ENCODE data around the gene GAD1. TPM values are rescaled to one million over a fixed set of nuclear protein-coding genes. Genes with fewer than 3 reads are reported as not detected.

Gene GAD1
- total and polyA plus RNA-seq, 2 of the 4 experiments (the other 2 are of a cell fraction) = not detected

DNA sequence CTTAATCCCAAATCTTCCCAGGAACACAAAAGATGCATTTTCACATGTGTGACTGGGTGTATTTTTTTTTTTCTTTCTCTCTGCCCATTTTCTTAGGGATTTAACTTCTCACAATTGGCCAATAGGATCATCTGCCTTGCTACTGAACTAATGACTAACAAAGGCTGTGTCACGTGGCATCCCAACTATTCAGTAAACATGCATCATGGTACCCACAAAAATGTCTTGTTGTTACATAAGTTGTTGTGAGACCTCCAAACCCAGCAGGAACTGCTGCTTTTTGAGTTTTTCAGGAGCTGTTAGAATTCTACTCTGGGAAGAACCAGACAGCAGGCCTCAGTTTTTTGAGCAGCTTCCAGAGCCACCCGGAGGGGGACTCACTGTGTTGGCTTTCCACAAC lies 31.9 kb downstream of the GAD1 start:
- Histone ChIP-seq H4K91ac (ENCODE audit: insufficient read depth, low read depth, low read length) (no peak overlapping the region), H3K27ac (ENCODE audit: insufficient read depth, low read length) (no peak overlapping the region), H2BK20ac (ENCODE audit: low read depth, low read length) (no peak overlapping the region), H2AK9ac (replicated peaks; ENCODE audit: low read depth, low read length, poor library complexity) (no peak overlapping the region), H3K4me1 (ENCODE audit: control insufficient read depth, insufficient read depth, low read length) (no peaks in the 10 kb centered on the region), H4K20me1 (ENCODE audit: insufficient read depth, low read length) (no peaks in the 10 kb centered on the region), H3K27me3 (ENCODE audit: control insufficient read depth, insufficient read depth, low read length) (peaks cover 2% of the 10 kb centered on the region), H3K4ac (ENCODE audit: low read depth, low read length) (no peak overlapping the region), H3K56ac (ENCODE audit: extremely low read depth, insufficient read depth, low read length) (no peak overlapping the region), H3K4me3 (ENCODE audit: insufficient read depth, low read depth, low read length) (no peak overlapping the region), H3K18ac (ENCODE audit: low read depth, low read length) (no peak overlapping the region), H4K5ac (ENCODE audit: low read depth, low read length) (no peak overlapping the region), H3K9ac (ENCODE audit: low read depth, low read length) (no peak overlapping the region), H3K23ac (ENCODE audit: low read depth, low read length) (no peak overlapping the region), H2BK15ac (ENCODE audit: low read depth, low read length) (no peak overlapping the region), H2AFZ (replicated peaks; ENCODE audit: low read length, poor library complexity) (no peak overlapping the region), H2AK5ac (ENCODE audit: low read depth, low read length) (no peak overlapping the region), H3K79me1 (ENCODE audit: low read depth in 1 of 2, low read length in 2 of 2) (no peaks in the 10 kb centered on the region), H3K4me2 (ENCODE audit: low read depth, low read length) (no peak overlapping the region), H3K14ac (replicated peaks; ENCODE audit: low read depth, low read length) (no peak overlapping the region), H3K9me3 (ENCODE audit: control insufficient read depth, insufficient read depth, low read length) (no peaks in the 10 kb centered on the region), H4K8ac (ENCODE audit: low read depth in 2 of 2, low read length in 2 of 2) (no peak overlapping the region), H2BK120ac (ENCODE audit: low read depth, low read length) (no peak overlapping the region), H2BK5ac (ENCODE audit: low read depth, low read length, poor library complexity, severe bottlenecking) (no peak overlapping the region), H3K9me1 (ENCODE audit: insufficient read depth, low read length) (no peaks in the 10 kb centered on the region), H3K36me3 (ENCODE audit: control insufficient read depth, insufficient read depth, low read length) (no peaks in the 10 kb centered on the region)
- DNase-seq = peak; percentile 40
- no TSS peak for BruUV-seq (replicated peaks)
- POLR2A ChIA-PET (ENCODE audit: unreplicated experiment) = no interaction called here
- TF ChIP-seq, protein P1, sequence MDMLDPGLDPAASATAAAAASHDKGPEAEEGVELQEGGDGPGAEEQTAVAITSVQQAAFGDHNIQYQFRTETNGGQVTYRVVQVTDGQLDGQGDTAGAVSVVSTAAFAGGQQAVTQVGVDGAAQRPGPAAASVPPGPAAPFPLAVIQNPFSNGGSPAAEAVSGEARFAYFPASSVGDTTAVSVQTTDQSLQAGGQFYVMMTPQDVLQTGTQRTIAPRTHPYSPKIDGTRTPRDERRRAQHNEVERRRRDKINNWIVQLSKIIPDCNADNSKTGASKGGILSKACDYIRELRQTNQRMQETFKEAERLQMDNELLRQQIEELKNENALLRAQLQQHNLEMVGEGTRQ (IDR thresholded peaks at IDR 0.05; ENCODE audit: low read depth, low read length) = peak; percentile 58
- TF ChIP-seq FOS (IDR thresholded peaks at IDR 0.05; ENCODE audit: low read depth, low read length) (no peak), SMC3 (IDR thresholded peaks at IDR 0.05; ENCODE audit: low read depth, low read length) (no peak), MAZ (IDR thresholded peaks at IDR 0.05; ENCODE audit: borderline replicate concordance, low read depth, low read length) (no peak)
- no CpG with 5 or more reads among the region's 2 CpGs for whole genome bisulfite sequencing, 2 experiments (ENCODE audit: extremely low coverage in 2 of 2, insufficient read length in 1 of 2)
- in situ Hi-C loops (cut with MboI; ENCODE audit: low sequenced_read_pairs) (no loop called here), intact Hi-C loops (cut with micrococcal nuclease) (no loop called here), dilution Hi-C loops (cut with HindIII; ENCODE audit: low sequenced_read_pairs, unreplicated experiment) (no loop called here)
- CTCF ChIA-PET = no interaction called here
- ATAC-seq (ENCODE audit: low read depth) = no peak

All from IMR-90 (cell line).